ENCODE measurements around the gene LSG1.
"Not testable (repeated sequence)": the region's sequence is repeated elsewhere in the genome, so short reads cannot be mapped to it uniquely, and the experiment has no call there.

LSG1 gene

DNA sequence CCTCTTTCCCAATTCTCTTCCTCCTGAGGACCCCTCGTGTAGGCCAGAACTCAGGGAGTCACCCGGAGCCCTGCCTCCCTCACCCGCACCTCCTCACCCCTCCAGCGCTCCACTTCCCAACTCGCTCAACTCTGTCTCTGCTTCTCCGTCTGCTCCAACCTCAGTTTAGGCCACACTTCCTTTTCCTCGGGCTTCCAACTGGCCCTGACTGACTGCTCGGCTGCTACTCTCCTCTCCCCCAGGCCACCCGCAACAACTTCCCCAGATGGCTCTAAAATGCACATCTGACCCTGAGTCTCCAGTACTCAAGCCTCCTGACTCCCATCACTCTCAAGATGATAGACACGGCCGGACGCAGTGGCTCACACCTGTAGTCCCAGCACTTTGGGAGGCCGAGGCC is 62.4 kb downstream of the LSG1 start:
- intact Hi-C loops (cut with micrococcal nuclease): no loop called here
- no peaks in the 10 kb centered on the region for H3K36me3 Mint-ChIP-seq (ENCODE audit: low read depth)
- no peak overlapping the region for H3K27ac Mint-ChIP-seq
- no peak overlapping the region for H3K4me3 Mint-ChIP-seq
- no peaks in the 10 kb centered on the region for H3K9me3 Mint-ChIP-seq
- no peaks in the 10 kb centered on the region for H3K27me3 Mint-ChIP-seq
- peaks cover 20% of the 10 kb centered on the region for H3K4me1 Mint-ChIP-seq (ENCODE audit: low read depth)

DNA sequence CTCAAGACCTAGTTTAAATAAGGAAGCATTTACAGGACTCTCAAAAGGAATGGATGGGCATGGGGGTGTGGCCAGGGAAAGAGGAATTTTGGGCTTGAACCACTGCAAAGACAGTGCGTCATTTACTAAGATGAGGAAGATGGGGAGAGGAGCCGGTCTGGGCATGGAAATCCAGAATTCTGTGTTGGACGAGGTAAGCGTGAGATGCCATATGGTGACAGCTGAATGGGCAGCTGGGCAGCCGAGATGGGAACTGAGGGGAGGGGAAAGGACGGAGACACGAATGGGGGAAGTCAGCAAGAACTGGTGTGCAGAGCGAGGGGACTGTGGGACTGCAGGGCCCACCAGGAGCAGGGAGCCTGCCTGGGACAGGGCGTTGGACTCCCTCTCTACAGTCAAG is 63.0 kb downstream of the LSG1 start:
- intact Hi-C loops (cut with micrococcal nuclease): no loop called here
- Mint-ChIP-seq H3K27me3 (no peaks in the 10 kb centered on the region), H3K4me3 (no peak overlapping the region), H3K4me1 (ENCODE audit: low read depth) (peaks cover 20% of the 10 kb centered on the region), H3K36me3 (ENCODE audit: low read depth) (no peaks in the 10 kb centered on the region), H3K27ac (no peak overlapping the region), H3K9me3 (no peaks in the 10 kb centered on the region)

DNA sequence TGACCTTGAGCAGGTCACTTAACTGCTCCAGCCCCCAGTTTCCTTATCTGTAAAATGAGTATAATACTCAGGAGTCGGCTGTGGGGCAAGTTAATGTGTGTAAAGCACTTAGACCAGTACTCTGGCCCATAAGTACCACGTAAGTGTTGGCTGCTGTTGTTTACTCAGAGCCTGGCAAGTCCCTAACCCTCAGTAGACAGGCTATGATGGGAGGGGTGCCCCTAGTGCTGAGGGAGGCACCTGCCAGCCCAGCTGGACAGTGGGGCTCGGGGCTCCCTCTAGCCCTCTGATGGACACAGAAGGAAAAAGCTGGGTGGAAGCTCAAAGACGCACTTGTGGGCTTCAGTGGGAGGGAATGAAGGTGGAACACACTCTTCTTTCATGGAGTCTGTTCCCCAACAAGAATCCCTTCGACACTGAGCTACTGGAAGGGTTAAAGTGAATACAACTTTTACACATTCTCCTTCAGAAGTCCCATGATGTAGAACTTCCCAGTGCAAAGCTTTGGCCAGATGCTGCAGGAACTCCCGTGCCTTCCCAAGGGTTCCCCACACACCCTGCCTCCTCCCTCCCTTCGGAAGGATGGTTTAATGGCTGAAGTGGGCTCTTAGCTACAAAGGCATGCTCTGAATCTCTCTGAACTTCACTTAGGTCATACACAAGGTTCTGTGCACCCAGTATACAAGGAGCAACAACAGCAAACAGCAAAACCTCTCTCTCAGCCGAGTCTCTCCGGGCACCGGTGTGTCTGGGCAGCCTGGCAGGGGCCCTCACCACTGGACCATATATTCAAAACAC is 64.2 kb downstream of the LSG1 start:
- Mint-ChIP-seq H3K9me3 (no peaks in the 10 kb centered on the region), H3K27ac (no peak overlapping the region), H3K4me3 (no peak overlapping the region), H3K4me1 (ENCODE audit: low read depth) (peaks cover 20% of the 10 kb centered on the region), H3K27me3 (no peaks in the 10 kb centered on the region), H3K36me3 (ENCODE audit: low read depth) (no peaks in the 10 kb centered on the region)
- intact Hi-C loops (cut with micrococcal nuclease): no loop called here

DNA sequence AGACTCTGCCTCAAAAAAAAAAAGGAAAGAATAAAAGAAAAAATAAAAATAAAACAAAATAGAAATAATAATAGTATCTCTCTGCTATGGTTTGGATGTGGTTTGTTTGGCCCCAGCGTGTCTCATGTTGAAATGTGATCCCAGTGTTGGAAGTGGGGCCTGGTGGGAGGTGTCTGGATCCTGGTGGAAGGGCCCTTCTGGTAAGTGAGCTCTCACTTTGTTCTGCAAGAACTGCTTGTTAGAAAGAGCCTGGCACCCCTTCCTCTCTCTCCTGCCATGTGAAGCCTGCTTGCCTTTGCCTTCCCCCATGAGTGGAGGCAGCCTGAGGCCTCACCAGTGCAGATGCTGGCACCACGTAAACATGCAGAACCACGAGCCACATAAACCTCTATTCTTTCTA is 65.0 kb downstream of the LSG1 start:
- Mint-ChIP-seq H3K36me3 (ENCODE audit: low read depth) (no peaks in the 10 kb centered on the region), H3K4me1 (ENCODE audit: low read depth) (peaks cover 14% of the 10 kb centered on the region)

DNA sequence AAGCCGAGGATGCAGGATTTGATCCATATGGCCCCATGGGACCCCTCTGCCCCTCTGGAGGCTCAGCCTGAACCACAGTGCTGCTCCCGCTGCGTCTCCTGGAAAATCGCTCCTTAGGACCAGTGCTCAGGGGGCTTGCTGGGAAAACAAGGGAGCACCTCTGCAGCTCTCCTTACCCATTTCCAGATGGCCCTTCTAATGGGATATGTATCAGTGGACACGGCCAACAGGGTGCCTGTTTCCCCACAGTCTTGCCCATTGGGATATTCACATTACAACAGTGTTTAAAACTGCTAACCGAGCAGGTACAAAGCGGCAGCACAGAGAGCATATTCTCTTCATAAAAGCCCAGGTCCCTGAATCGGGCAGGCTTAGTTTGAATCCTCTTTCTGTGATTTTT is 65.8 kb downstream of the LSG1 start:
- Mint-ChIP-seq H3K4me3 (no peak overlapping the region), H3K9me3 (no peaks in the 10 kb centered on the region), H3K4me1 (ENCODE audit: low read depth) (peaks cover 14% of the 10 kb centered on the region), H3K27me3 (no peaks in the 10 kb centered on the region), H3K27ac (no peak overlapping the region), H3K36me3 (ENCODE audit: low read depth) (no peaks in the 10 kb centered on the region)
- intact Hi-C loops (cut with micrococcal nuclease): no loop called here

More for the DNA sequence above, 65.0 kb downstream of the LSG1 start:
- Mint-ChIP-seq H3K9me3 (no peaks in the 10 kb centered on the region), H3K27ac (no peak overlapping the region), H3K4me3 (no peak overlapping the region), H3K27me3 (no peaks in the 10 kb centered on the region)
- intact Hi-C loops (cut with micrococcal nuclease): no loop called here

DNA sequence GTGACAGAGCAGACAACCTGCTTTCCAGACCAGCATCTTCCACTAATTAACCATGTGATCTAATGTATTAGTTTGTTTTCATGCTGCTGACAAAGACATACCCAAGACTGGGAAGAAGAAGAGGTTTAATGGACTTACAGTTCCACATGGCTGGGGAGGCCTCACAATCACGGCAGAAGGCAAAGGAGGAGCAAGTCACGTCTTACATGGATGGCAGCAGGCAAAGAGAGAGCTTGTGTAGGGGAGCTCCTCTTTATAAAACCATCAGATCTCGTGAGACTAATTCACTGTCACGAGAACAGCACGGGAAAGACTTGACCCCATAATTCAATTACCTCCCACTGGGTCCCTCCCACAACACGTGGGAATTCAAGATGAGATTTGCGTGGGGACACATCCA is 66.7 kb downstream of the LSG1 start:
- H3K4me1 Mint-ChIP-seq (ENCODE audit: low read depth): peaks cover 14% of the 10 kb centered on the region
- H3K9me3 Mint-ChIP-seq; intact Hi-C loops (cut with micrococcal nuclease); H3K36me3 Mint-ChIP-seq (ENCODE audit: low read depth); H3K4me3 Mint-ChIP-seq; H3K27me3 Mint-ChIP-seq; H3K27ac Mint-ChIP-seq: not testable (repeated sequence)

DNA sequence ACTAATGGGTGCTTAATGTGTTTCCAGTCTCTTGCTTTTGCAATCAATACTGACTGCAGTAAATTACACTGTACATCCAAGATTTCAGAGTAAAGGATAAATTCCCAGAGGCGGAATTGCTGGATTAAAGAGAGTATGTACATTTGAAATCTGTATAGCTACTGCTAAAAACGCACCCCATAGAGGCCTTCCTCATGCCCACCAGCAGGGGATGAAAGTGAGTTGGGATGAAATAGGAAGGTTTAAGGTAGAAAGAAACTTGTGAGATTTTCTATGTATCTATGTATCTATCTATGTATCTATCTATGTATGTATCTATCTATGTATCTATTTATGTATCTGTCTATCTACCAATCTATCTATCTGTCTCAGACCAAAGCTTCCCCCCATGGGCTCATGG is 67.2 kb downstream of the LSG1 start:
- Mint-ChIP-seq H3K27me3 (no peaks in the 10 kb centered on the region), H3K36me3 (ENCODE audit: low read depth) (no peaks in the 10 kb centered on the region), H3K4me1 (ENCODE audit: low read depth) (peaks cover 13% of the 10 kb centered on the region), H3K4me3 (no peak overlapping the region), H3K27ac (no peak overlapping the region), H3K9me3 (no peaks in the 10 kb centered on the region)
- intact Hi-C loops (cut with micrococcal nuclease): no loop called here

DNA sequence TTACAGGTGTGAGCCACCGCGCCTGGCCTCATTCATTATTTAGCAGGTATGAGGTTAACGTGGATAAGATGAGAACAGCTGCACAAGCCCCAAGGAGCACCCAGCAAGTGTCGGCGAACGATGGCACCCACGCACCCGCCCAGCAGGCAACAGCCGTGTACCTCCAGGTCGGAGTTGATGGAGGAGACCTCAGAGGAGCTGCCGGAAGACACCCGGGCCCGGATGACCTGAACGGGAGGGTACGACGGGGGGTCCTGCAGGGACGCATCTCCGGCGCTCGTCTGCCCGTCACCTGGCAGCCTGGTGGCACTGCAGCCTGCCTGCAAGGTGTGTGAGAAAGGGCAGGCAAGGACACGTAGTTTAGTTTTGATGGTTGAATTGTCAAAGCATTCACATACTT is 67.9 kb downstream of the LSG1 start:
- H3K9me3 Mint-ChIP-seq: no peaks in the 10 kb centered on the region
- peaks cover 6% of the 10 kb centered on the region for H3K4me1 Mint-ChIP-seq (ENCODE audit: low read depth)
- H3K27ac Mint-ChIP-seq: no peak overlapping the region
- intact Hi-C loops (cut with micrococcal nuclease): no loop called here
- H3K36me3 Mint-ChIP-seq (ENCODE audit: low read depth): no peaks in the 10 kb centered on the region
- no peak overlapping the region for H3K4me3 Mint-ChIP-seq
- H3K27me3 Mint-ChIP-seq: no peaks in the 10 kb centered on the region

DNA sequence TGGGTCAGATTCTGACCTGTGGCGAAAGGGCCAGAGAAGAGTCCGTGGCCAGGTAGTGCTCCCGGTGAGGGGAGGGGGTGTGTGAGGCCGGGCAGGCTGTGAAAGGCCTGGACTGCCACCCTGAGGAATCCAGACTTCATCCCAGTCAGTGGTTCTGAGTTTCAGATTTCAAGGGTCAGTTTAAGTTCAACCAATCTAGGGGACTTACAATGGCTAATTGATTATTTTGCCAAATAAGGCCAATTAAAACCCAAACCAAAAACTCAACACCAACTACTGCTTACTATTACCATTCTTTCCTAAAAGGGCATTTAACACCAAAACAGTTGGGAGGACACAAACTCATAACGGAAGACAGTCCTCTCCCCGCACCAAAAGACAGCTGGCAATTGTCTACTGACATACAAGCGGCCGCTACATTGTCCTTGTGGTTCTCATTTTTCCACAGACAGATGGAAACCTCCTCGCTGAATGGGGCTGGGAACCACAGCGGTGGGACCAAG is 69.3 kb downstream of the LSG1 start:
- H3K27ac Mint-ChIP-seq: no peak overlapping the region
- no peak overlapping the region for H3K4me3 Mint-ChIP-seq
- H3K27me3 Mint-ChIP-seq: no peaks in the 10 kb centered on the region
- no peaks in the 10 kb centered on the region for H3K9me3 Mint-ChIP-seq
- intact Hi-C loops (cut with micrococcal nuclease): no loop called here
- no peaks in the 10 kb centered on the region for H3K36me3 Mint-ChIP-seq (ENCODE audit: low read depth)
- H3K4me1 Mint-ChIP-seq (ENCODE audit: low read depth): no peaks in the 10 kb centered on the region

DNA sequence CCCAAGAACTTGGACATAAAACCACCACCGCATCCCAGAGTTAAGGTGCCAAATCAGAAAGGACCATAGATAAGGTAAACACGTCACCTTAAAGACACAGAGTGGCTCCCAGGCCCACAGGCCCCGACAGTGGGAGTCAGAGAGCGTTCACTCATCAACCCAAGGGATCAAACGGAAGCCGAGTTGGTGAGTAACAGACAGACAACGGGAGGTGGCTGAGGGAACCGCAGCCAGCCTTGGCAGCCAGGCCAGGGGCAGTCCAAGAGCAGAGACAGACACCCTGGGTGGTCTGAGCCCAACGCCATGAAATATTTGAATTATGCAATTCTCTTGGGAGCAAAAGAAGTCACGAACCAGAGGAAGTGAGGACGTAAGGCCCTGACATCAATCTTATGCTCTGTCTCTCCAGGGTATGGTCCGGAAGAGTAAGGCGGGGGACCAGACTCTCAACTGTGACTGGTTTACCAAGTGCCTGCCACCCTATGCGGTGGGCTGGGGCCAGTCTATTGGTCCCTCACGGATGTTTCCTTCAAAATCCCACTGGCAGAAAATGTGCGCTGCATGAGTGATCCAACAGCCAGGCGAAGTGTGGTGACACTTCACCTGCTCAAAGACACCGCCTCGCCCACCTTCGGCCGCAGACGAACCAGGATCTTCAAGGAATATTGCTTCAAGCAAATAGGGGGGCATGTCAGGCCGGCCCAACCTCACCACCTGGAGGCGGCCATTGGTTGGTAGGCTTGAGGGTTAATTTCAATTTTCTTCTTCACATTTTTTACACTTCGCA is 73.0 kb downstream of the LSG1 start:
- intact Hi-C loops (cut with micrococcal nuclease): no loop called here
- H3K4me3 Mint-ChIP-seq: no peak overlapping the region
- H3K36me3 Mint-ChIP-seq (ENCODE audit: low read depth): no peaks in the 10 kb centered on the region
- no peak overlapping the region for H3K27ac Mint-ChIP-seq
- no peaks in the 10 kb centered on the region for H3K9me3 Mint-ChIP-seq
- no peaks in the 10 kb centered on the region for H3K27me3 Mint-ChIP-seq
- H3K4me1 Mint-ChIP-seq (ENCODE audit: low read depth): no peaks in the 10 kb centered on the region

DNA sequence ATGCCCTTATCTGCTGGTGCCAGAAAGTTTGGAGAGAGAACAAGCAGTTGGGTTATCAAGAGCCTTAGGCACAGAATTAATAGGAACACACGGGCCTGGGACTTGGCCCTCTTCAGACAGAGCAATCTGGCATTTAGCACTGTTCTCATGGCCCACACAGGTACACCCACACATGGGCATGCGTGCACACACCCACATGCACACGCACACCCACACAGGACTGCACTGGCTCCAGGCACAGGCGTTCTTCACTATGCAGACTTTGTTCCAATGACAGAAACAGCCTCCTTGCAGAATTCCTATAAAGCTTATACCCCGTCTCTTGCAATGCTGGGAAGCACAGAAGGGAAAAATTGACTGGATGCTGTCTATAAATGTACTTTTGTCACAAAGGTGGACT is 75.1 kb downstream of the LSG1 start:
- Mint-ChIP-seq H3K27me3 (no peaks in the 10 kb centered on the region), H3K9me3 (no peaks in the 10 kb centered on the region), H3K27ac (no peak overlapping the region), H3K36me3 (ENCODE audit: low read depth) (no peaks in the 10 kb centered on the region), H3K4me3 (no peak overlapping the region), H3K4me1 (ENCODE audit: low read depth) (peaks cover 9% of the 10 kb centered on the region)
- intact Hi-C loops (cut with micrococcal nuclease): no loop called here

DNA sequence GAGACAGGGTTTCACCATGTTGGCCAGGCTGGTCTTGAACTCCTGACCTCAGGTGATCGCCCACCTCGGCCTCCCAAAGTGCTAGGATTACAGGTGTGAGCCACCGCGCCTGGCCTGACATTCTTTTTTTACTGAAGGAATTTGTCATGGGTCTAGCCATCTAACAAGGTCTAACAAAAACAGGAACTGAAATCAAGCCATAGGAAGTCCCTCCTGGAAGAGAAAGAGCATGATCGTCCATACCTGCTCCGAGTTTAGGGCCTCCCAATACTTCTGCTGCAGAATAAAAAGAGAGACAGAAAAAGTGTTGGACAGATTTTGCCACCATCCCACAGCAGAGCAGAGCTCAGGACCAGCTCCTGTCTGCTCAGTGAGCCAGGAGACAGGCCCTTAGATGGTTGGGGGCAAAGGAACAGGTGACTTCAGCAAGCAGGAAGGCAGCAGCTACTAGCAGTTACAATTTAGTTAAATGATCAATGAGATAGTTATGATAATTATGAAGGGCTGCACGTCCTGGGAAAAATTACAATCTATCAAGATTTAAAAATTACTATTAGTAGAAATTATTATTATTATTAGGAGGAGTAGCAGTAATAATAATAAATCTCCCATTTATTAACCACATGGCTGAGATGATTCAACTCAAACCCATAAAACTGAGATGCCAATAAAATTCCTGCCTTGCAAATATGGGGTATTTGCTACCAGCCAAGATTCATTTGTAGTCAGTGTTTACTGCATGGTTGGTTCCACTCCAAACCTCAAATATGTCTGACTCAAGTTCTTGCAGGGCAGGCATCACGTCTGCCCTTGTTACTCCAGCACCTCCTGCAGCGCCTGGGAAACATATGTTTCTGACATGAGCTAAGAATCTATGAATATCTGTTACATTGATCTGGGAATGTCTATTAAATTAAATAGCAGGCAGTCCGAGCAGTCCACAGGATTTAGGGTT is 78.9 kb downstream of the LSG1 start:
- Mint-ChIP-seq H3K36me3 (ENCODE audit: low read depth) (no peaks in the 10 kb centered on the region), H3K27ac (no peak overlapping the region), H3K27me3 (no peaks in the 10 kb centered on the region), H3K4me1 (ENCODE audit: low read depth) (peaks cover 9% of the 10 kb centered on the region), H3K9me3 (no peaks in the 10 kb centered on the region), H3K4me3 (no peak overlapping the region)
- intact Hi-C loops (cut with micrococcal nuclease): no loop called here
